Liver (tissue), 9 donors: ENCODE measurements around the gene TRIM71. TPM values are rescaled to one million over a fixed set of nuclear protein-coding genes. Genes with fewer than 3 reads are reported as not detected.

Source experiments
- DNase-seq: peaks from one replicate; pipeline ENCODE4 v3.0.0-alpha.2; 2017; ENCODE audit warnings: low spot score
- H3K27ac ChIP-seq, 2 donors: one replicate each; pipeline ENCODE4 v1.7.0; 2013; ENCODE audit warnings: inconsistent platforms in 2 of 2, low read length in 2 of 2, control low read depth in 1 of 2, low read depth in 1 of 2, mild to moderate bottlenecking in 1 of 2
- H3K27me3 ChIP-seq, 4 donors: one replicate each; pipeline versions ENCODE4 v1.6.1 to v1.7.0; 2013; ENCODE audit warnings: low read length in 3 of 4, inconsistent platforms in 1 of 4, mild to moderate bottlenecking in 1 of 4, moderate library complexity in 1 of 4; ENCODE audit not compliant: control insufficient read depth in 4 of 4, insufficient read depth in 4 of 4
- H3K36me3 ChIP-seq, 4 donors: one replicate each; pipeline versions ENCODE4 v1.6.1 to v1.7.0; 2013; ENCODE audit warnings: low read length in 3 of 4, mild to moderate bottlenecking in 3 of 4, low read depth in 1 of 4, moderate library complexity in 1 of 4; ENCODE audit not compliant: control insufficient read depth in 4 of 4, insufficient read depth in 3 of 4
- H3K4me1 ChIP-seq, 4 donors: one replicate each; pipeline versions ENCODE4 v1.6.1 to v1.7.0; 2013; ENCODE audit warnings: low read length in 3 of 4, mild to moderate bottlenecking in 3 of 4, moderate library complexity in 1 of 4; ENCODE audit not compliant: control insufficient read depth in 4 of 4, insufficient read depth in 4 of 4
- H3K4me3 ChIP-seq, 3 donors: one replicate each; pipeline versions ENCODE4 v1.6.1 to v1.7.0; 2013; ENCODE audit warnings: low read length in 3 of 3, control low read depth in 1 of 3, low read depth in 1 of 3, mild to moderate bottlenecking in 1 of 3
- H3K9ac ChIP-seq, 2 donors: one replicate each; pipeline ENCODE4 v1.7.0; 2013; ENCODE audit warnings: low read length in 2 of 2, mild to moderate bottlenecking in 2 of 2, moderate library complexity in 2 of 2, control low read depth in 1 of 2, low read depth in 1 of 2
- H3K9me3 ChIP-seq, 4 donors: one replicate each; pipeline versions ENCODE4 v1.6.1 to v1.7.0; 2013; ENCODE audit warnings: low read length in 3 of 4; ENCODE audit not compliant: control insufficient read depth in 4 of 4
- CTCF ChIP-seq: fragments of 150-350 bp; IDR thresholded peaks from 2 replicates; pipeline ENCODE4 v1.5.1; 2017; ENCODE audit warnings: improper control_type of control experiment, low read depth, low read length; ENCODE audit not compliant: missing input control
- EGR1 ChIP-seq, 2 donors: IDR thresholded peaks; 2 replicates each; pipeline ENCODE4 v1.6.1; 2016 to 2018; ENCODE audit warnings: antibody characterized with exemption in 2 of 2, low read depth in 2 of 2
- FOXA1 ChIP-seq: IDR thresholded peaks from 2 replicates; pipeline ENCODE4 v1.6.1; 2016; ENCODE audit warnings: antibody characterized with exemption
- FOXA2 ChIP-seq: IDR thresholded peaks from 2 replicates; pipeline ENCODE4 v1.6.1; 2016; ENCODE audit warnings: antibody characterized with exemption
- GABPA ChIP-seq, 2 donors: IDR thresholded peaks in 1 of 2; conservative IDR thresholded peaks in 1 of 2; 2 replicates each; pipeline ENCODE4 v1.6.1; 2016; ENCODE audit warnings: antibody characterized with exemption in 2 of 2, mild to moderate bottlenecking in 1 of 2, moderate library complexity in 1 of 2
- HNF4A ChIP-seq, 2 donors: conservative IDR thresholded peaks; 2 replicates each; pipeline ENCODE4 v1.6.1; 2016; ENCODE audit warnings: antibody characterized with exemption in 2 of 2, mild to moderate bottlenecking in 2 of 2
- HNF4G ChIP-seq: IDR thresholded peaks from 2 replicates; pipeline ENCODE4 v1.6.1; 2016; ENCODE audit warnings: antibody characterized with exemption
- JUND ChIP-seq, 2 donors: IDR thresholded peaks; 2 replicates each; pipeline ENCODE4 v1.6.1; 2016; ENCODE audit warnings: antibody characterized with exemption in 2 of 2
- MAX ChIP-seq: IDR thresholded peaks from 2 replicates; pipeline ENCODE4 v1.6.1; 2016; ENCODE audit warnings: antibody characterized with exemption
- NR2F2 ChIP-seq: IDR thresholded peaks from 2 replicates; pipeline ENCODE4 v1.6.1; 2016; ENCODE audit warnings: antibody characterized with exemption
- RAD21 ChIP-seq, 2 donors: IDR thresholded peaks; 2 replicates each; pipeline ENCODE4 v1.6.1; 2016; ENCODE audit warnings: antibody characterized with exemption in 2 of 2, mild to moderate bottlenecking in 2 of 2
- REST ChIP-seq: IDR thresholded peaks from 2 replicates; pipeline ENCODE4 v1.6.1; 2016; ENCODE audit warnings: antibody characterized with exemption, mild to moderate bottlenecking
- RXRA ChIP-seq, 2 donors: IDR thresholded peaks; 2 replicates each; pipeline ENCODE4 v1.6.1; 2017 to 2018; ENCODE audit warnings: antibody characterized with exemption in 2 of 2, mild to moderate bottlenecking in 1 of 2
- SP1 ChIP-seq: IDR thresholded peaks from 2 replicates; pipeline ENCODE4 v1.6.1; 2018; ENCODE audit warnings: antibody characterized with exemption, mild to moderate bottlenecking
- TAF1 ChIP-seq: conservative IDR thresholded peaks from 2 replicates; pipeline ENCODE4 v1.6.1; 2016; ENCODE audit warnings: antibody characterized with exemption, mild to moderate bottlenecking
- YY1 ChIP-seq: IDR thresholded peaks from 2 replicates; pipeline ENCODE4 v1.6.1; 2016; ENCODE audit warnings: antibody characterized with exemption, mild to moderate bottlenecking
- ZBTB33 ChIP-seq: IDR thresholded peaks from 2 replicates; pipeline ENCODE4 v1.6.1; 2016; ENCODE audit warnings: antibody characterized with exemption
- WGBS: extraction: QIAGEN DNeasy Blood & Tissue Kit; methylation state at CpG from one replicate; pipeline ENCODE4 v1.1.7; 2013; 5-methylcytosine and 5-hydroxymethylcytosine counted together
- polyA plus RNA-seq, 2 donors: library from polyadenylated mRNA; stranded (reverse) in 1 of 2; unstranded in 1 of 2; fragments of 200-250 nt in 1 of 2; fragments of >200 nt in 1 of 2; fragmentation: Nextera tagmentation in 1 of 2; extraction: Ambion mirVana in 1 of 2; gene quantifications; one replicate each; pipeline versions ENCODE4 v1.2.1 to v1.2.3, GENCODE V29; 2013 to 2015
- total RNA-seq, 2 donors: library from RNA; depleted of rRNA; stranded (reverse); fragments of >200 nt; gene quantifications; one replicate each; pipeline ENCODE4 v1.2.3, GENCODE V29; 2014
- donor health status: healthy.
- donor health status: healthy.
- donor health status: healthy.
- donor health status: healthy.
- donor health status: healthy.

TRIM71 gene
- total and polyA plus RNA-seq, 4 donors, result under 0.01 to 9.1 TPM; not detected in 2

GRCh38 chr3:32831791-32832190, 14.0 kb downstream of the TRIM71 start:
- Histone ChIP-seq H3K9me3 (no peaks in the 10 kb centered on the region), H3K4me1 (no peaks in the 10 kb centered on the region), H3K9ac (no peak overlapping the region), H3K27me3 (peaks cover 0 to 6% (median 0%) of the 10 kb centered on the region in 4 donors), H3K27ac (no peak overlapping the region), H3K36me3 (no peaks in the 10 kb centered on the region), H3K4me3 (no peak overlapping the region)
- no peak for TF ChIP-seq EGR1 (IDR thresholded peaks at IDR 0.05; ENCODE audit: low read depth in 2 of 2)
- no peak for TF ChIP-seq SP1
- no peak for TF ChIP-seq FOXA1
- TF ChIP-seq HNF4A (conservative IDR thresholded peaks at IDR 0.05), result no peak
- no peak for TF ChIP-seq HNF4G
- DNase-seq, result no peak
- 61% methylated on average over 2 of the region's 2 CpGs for WGBS

- no peak for DNase-seq
- 92% methylated on average over 4 of the region's 4 CpGs for WGBS
- Histone ChIP-seq H3K9me3 (no peaks in the 10 kb centered on the region), H3K27ac (no peak overlapping the region), H3K36me3 (no peaks in the 10 kb centered on the region), H3K27me3 (peaks cover 0 to 6% (median 0%) of the 10 kb centered on the region in 4 donors), H3K9ac (no peak overlapping the region), H3K4me1 (no peaks in the 10 kb centered on the region), H3K4me3 (no peak overlapping the region)
- TF ChIP-seq HNF4A (conservative IDR thresholded peaks at IDR 0.05), result no peak
- no peak for TF ChIP-seq FOXA1
- no peak for TF ChIP-seq NR2F2
- TF ChIP-seq REST, result no peak
- no peak for TF ChIP-seq YY1
- no peak for TF ChIP-seq JUND (IDR thresholded peaks at IDR 0.05)
Observed at GRCh38 chr3:32832193-32832592, 14.4 kb downstream of the TRIM71 start.

GRCh38 chr3:32835049-32835371, 17.2 kb downstream of the TRIM71 start:
- Histone ChIP-seq H3K9me3 (no peaks in the 10 kb centered on the region), H3K4me3 (no peak overlapping the region), H3K27ac (no peak overlapping the region), H3K36me3 (no peaks in the 10 kb centered on the region), H3K27me3 (peaks cover 0 to 6% (median 0%) of the 10 kb centered on the region in 4 donors), H3K9ac (no peak overlapping the region), H3K4me1 (peaks cover 0 to 3% (median 1%) of the 10 kb centered on the region in 4 donors)
- 92% methylated on average over 2 of the region's 2 CpGs for WGBS
- DNase-seq, result no peak
- TF ChIP-seq CTCF (no peak), YY1 (no peak), HNF4A (conservative IDR thresholded peaks at IDR 0.05) (no peak), HNF4G (no peak), EGR1 (IDR thresholded peaks at IDR 0.05; ENCODE audit: low read depth in 2 of 2) (no peak), FOXA1 (no peak), RXRA (IDR thresholded peaks at IDR 0.05) (no peak), FOXA2 (no peak), ZBTB33 (no peak), RAD21 (IDR thresholded peaks at IDR 0.05) (no peak), MAX (no peak), JUND (IDR thresholded peaks at IDR 0.05) (no peak), REST (no peak), SP1 (no peak), TAF1 (no peak), GABPA (IDR thresholded peaks at IDR 0.05 in 1 of 2, conservative IDR thresholded peaks at IDR 0.05 in 1 of 2) (no peak)
